NCI-H1105 treated with DMSO at 0.1 percent for 48 hours (cell line): ENCODE results near the gene PGPEP1.
"Not testable (repeated sequence)": the region's sequence is repeated elsewhere in the genome, so short reads cannot be mapped to it uniquely, and the experiment has no call there.

Source experiments
- DNase-seq: peaks from one replicate; lab custom pipeline; 2025; lab: John Stamatoyannopoulos, UW

PGPEP1 gene

GRCh38 chr19:18390065-18390907, 49.9 kb downstream of the PGPEP1 start:
- DNase-seq, result no peak

- DNase-seq, result no peak
Measured at GRCh38 chr19:18391509-18392075, 51.2 kb downstream of the PGPEP1 start.

GRCh38 chr19:18392417-18392816, 52.0 kb downstream of the PGPEP1 start:
- no peak for DNase-seq

- no peak for DNase-seq
Measured at GRCh38 chr19:18392926-18393325, 52.5 kb downstream of the PGPEP1 start.

GRCh38 chr19:18393836-18394235, 53.4 kb downstream of the PGPEP1 start:
- DNase-seq, result no peak

DNA sequence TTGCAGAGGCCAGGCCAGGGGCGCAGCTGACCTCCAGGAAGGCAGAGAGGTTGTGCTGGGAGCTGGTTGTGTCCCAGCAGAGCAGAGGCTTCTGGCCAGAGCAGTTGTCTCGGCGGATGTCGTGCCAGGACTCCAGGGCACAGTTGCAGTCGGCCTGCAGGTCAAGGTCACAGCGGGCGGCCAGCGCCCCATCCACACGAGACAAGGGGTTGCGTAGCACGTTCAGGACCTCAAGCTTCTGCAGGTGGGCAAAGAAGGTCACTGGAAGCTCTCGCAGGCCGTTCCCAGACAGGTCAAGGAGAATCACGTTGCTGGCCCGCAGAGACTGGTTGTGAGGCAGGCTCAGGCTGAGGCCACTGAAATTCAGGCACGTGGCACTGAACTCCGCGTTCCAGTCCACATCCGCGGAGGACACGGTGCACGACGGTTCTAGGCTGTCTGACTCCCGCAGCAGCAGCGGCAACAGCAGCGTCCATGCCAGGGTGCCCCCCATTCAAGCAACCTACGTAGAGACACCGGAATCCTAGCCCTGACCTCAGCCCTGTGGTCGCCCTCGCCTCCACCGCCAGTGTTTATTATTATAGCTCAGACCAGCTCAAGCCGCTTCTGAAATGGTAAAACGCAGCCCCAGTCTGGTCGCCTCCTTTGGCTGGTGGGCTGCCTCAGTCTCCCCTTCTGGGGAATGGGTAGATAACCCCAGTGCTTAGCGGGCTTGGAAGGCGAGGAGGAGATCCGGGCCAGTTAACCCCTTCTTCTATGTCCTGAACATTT, 56.3 kb downstream of the PGPEP1 start:
- DNase-seq, result no peak

GRCh38 chr19:18397242-18398202, 57.1 kb downstream of the PGPEP1 start, which contains the start of gene LRRC25:
Gene LRRC25 (minus strand): TSS chr19:18397622. CDS start chr19:18396963, 659 bp downstream.
- DNase-seq, result no peak

GRCh38 chr19:18399008-18399407, 58.6 kb downstream of the PGPEP1 start:
- peak; percentile 25 for DNase-seq

DNA sequence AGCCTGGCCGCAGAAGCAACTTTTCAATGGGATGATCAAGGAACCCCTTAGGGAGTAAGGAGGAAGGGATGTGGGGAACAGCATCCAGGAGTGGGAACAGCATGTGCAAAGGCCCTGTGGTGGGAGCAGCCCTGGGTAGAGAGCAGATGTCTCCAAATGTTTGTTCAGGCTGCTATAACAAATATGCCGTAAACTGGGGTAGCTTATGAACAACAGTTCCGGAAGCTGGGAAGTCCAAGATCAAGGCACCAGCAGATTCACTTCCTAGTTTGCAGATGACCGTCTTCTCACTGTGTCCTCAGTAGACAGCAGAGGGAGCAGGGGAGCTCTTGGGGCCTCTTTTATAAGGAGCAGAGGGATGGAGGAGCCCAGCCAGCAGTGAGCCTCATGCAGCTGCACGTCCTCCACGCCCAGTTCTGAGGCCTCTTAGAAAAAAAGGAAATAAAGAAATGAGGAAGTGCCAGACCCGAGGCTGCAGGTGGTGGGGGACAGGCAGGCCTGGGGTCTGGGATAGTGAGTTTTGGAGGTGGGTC, 61.2 kb downstream of the PGPEP1 start:
- no peak for DNase-seq

DNA sequence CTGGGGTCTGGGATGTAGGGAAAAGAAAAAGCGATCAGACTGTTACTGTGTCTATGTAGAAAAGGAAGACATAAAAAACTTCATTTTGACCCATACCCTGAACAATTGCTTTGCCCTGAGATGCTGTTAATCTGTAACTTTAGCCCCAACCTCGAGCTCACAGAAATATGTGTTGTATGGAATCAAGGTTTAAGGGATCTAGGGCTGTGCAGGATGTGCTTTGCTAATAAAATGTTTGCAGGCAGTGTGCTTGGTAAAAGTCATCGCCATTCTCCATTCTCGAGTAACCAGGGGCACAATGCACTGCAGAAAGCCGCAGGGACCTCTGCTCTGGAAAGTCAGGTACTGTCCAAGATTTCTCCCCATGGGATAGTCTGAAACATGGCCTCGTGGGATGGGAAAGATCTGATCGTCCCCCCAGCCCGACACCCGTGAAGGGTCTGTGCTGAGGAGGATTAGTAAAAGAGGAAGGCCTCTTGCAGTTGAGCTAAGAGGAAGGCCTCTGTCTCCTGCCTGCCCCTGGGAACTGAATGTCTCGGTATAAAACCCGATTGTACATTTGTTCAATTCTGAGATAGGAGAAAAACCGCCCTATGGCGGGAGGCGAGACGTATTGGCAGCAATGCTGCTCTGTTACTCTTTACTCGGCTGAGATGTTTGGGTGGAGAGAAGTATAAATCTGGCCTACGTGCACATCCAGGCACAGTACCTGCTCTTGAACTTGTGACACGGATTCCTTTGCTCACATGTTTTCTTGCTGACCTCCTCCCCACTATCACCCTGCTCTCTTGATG, 62.3 kb downstream of the PGPEP1 start:
- DNase-seq, result not testable (repeated sequence)

DNA sequence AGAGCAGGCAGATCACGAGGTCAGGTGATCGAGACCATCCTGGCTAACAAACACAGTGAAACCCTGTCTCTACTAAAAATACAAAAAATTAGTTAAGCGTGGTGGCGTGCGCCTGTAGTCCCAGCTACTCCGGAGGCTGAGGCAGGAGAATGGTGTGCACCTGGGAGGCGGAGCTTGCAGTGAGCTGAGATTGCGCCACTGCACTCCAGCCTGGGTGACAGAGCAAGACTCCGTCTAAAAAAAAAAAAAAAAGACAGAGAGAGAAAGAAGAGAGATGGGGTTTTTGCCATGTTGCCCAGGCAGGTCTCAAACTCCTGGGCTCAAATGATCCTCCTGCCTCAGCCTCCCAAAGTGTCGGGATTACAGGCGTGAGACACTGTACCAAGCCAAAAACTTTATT, 65.4 kb downstream of the PGPEP1 start:
- DNase-seq, result not testable (repeated sequence)

DNA sequence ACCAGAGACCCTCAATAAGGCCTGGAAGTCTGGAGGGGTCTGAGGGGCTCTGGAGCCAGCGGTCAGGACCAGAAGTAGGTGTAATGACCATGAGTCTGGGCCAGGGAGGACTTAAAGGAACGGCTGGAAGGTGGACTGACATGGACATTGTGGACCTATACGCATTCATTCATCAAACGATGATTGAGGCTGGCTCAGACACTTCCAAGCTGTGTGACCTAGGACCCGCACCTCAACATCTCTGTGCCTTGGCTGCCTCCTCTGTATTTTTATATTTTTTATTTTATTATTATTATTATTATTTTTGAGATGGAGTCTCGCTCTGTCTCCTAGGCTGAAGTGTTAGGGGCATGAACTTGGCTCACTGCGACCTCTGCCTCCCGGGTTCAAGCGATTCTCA, 66.4 kb downstream of the PGPEP1 start:
- no peak for DNase-seq

GRCh38 chr19:18408053-18408476, 67.7 kb downstream of the PGPEP1 start:
- DNase-seq, result no peak

GRCh38 chr19:18412610-18413239, 72.3 kb downstream of the PGPEP1 start:
- no peak for DNase-seq

DNA sequence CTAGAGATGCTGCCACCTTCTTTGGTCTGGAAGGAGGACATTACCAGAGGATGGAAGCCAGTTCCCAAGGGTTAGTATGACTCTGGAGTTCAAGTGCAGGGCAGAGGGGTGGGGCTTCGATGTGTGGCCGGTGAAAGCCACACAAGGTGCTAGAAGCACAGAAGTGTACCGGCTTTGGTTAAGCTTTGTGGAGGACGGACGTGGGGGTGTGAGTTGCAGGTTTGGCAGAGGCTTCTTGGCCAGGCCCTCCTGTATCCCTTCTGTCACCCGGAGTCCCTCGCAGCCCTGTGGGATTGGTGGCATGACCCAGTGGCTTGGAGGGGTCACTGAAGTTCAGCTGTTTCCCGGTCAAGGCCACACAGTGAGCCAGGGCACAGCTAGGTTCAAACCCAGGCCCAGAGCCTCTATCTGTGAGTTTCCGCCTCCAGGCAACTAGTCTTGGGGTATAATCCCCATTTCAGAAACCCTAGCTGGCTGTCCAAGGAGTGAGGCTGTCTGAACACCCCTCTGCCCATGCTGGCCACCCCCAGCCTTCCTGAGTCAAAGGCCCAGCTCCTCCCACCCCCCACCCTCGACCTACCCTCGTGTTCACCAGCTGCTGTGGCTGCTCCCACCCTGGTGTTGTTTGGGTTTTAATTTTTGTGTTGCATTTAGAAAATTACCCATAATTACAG, 74.2 kb downstream of the PGPEP1 start:
- DNase-seq, result peak; percentile 48

DNA sequence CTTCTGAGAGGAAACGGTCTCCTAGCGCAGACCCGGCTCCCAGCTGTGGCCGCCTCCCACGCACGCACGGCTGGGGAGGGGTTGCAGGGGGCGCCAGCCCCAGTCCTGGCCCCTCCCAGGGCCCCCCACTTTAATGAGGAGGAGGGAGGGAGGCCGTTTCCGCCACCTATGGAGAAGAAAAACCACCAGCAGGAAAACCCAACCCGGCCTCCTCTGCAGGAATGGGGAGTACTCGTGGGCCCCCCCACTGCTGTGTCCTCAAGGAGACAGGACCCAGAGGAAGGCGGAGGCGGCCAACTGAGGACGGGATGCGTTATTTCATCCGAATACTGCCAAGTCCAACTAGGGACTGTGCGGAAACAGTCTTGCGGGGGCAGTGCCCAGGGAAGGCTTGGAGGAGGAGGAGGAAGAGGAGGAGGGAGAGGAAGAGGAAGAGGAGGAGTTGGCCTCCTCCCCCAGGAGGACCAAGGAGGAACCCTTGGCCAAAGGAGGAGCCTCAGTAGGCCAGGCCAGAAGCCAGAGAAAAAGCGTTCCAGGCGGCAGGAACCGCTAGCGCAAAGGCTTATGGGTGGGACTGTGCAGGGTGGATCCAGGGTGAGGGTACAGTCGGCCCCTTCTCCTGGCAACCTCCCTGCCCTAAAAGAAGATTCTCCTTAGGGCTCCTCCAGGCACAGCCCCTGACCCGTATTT, 74.9 kb downstream of the PGPEP1 start:
- DNase-seq, result no peak

- DNase-seq, result peak; percentile 77
Measured at GRCh38 chr19:18416778-18417249, 76.4 kb downstream of the PGPEP1 start.

- DNase-seq, result peak; percentile 17
Measured at GRCh38 chr19:18417250-18418028, 77.0 kb downstream of the PGPEP1 start.
